K562 (cell line): ENCODE data around the gene ETHE1. TPM values are rescaled to one million over a fixed set of nuclear protein-coding genes. Genes with fewer than 3 reads are reported as not detected.
A peak's percentile ranks its signal among the peaks of the same experiment; 100 is the strongest.

Source experiments
- CXXC5 ChIP-seq: fragments of 250-450 bp; sonication (Bioruptor Pico); IDR thresholded peaks from 2 replicates; pipeline ENCODE4 v1.8.0; 2022; ENCODE audit warnings: inconsistent platforms, mild to moderate bottlenecking, moderate library complexity
- DMBX1 ChIP-seq: fragments of 250-450 bp; sonication (Bioruptor Pico); IDR thresholded peaks from 2 replicates; pipeline ENCODE4 v1.8.0; 2022; ENCODE audit warnings: inconsistent platforms, mild to moderate bottlenecking, moderate library complexity, borderline replicate concordance
- ETV1 ChIP-seq: fragments of 450-650 bp; conservative IDR thresholded peaks from 2 replicates; pipeline ENCODE4 v1.6.1; 2016; ENCODE audit warnings: missing genetic modification characterization, control low read depth, low read depth, missing compliant biosample characterization
- ETV6 ChIP-seq, 3 experiments: fragments of 150-350 bp in 1 of 3; sonication (generic) in 1 of 3; formaldehyde crosslinking in 1 of 3; IDR thresholded peaks; 2 replicates each; pipeline versions ENCODE4 v1.6.1 to v1.8.0; 2014 to 2022; ENCODE audit warnings: borderline replicate concordance in 2 of 3, low read depth in 2 of 3, antibody characterized with exemption in 1 of 3, low read length in 1 of 3, mild to moderate bottlenecking in 1 of 3, missing genetic modification reagents in 1 of 3
- HNRNPK ChIP-seq: fragments of 200-400 bp; formaldehyde crosslinking; IDR thresholded peaks from one replicate; pipeline ENCODE4 v1.6.1; 2018; ENCODE audit warnings: mild to moderate bottlenecking, low read depth, low read length; ENCODE audit not compliant: poor library complexity, severe bottlenecking
- HNRNPLL ChIP-seq: fragments of 200-400 bp; formaldehyde crosslinking; IDR thresholded peaks from 2 replicates; pipeline ENCODE4 v1.6.1; 2017; ENCODE audit warnings: low read length, low read depth, mild to moderate bottlenecking; ENCODE audit not compliant: poor library complexity, severe bottlenecking
- KDM5B ChIP-seq: fragments of 200-600 bp; sonication (generic); IDR thresholded peaks from 2 replicates; pipeline ENCODE4 v1.6.1; 2012; ENCODE audit warnings: low read depth, mild to moderate bottlenecking, moderate library complexity, low read length, control low read depth, inconsistent platforms; ENCODE audit not compliant: insufficient replicate concordance
- MAZ ChIP-seq, 2 experiments: fragments of 450-650 bp in 1 of 2; sonication (generic) in 1 of 2; formaldehyde crosslinking; IDR thresholded peaks in 1 of 2; conservative IDR thresholded peaks in 1 of 2; 2 replicates each; pipeline versions ENCODE4 v1.4.0 to v1.5.0; 2020; ENCODE audit warnings: mild to moderate bottlenecking in 1 of 2, missing genetic modification reagents in 1 of 2
- NRF1 ChIP-seq, 2 experiments: fragments of 450-650 bp; IDR thresholded peaks in 1 of 2; conservative IDR thresholded peaks in 1 of 2; 2 replicates each; pipeline ENCODE4 v1.6.1; 2014; ENCODE audit warnings: mild to moderate bottlenecking in 2 of 2
- POLR2A ChIP-seq: fragments of 450-650 bp; conservative IDR thresholded peaks from 2 replicates; pipeline ENCODE4 v1.6.1; 2016
- POLR2AphosphoS2 ChIP-seq: IDR thresholded peaks from 2 replicates; pipeline ENCODE4 v1.6.1; 2012; ENCODE audit warnings: low read length, improper control_type of control experiment
- POLR2AphosphoS5 ChIP-seq: IDR thresholded peaks from 2 replicates; pipeline ENCODE4 v1.6.1; 2011; ENCODE audit warnings: mild to moderate bottlenecking, low read depth, low read length, moderate library complexity; ENCODE audit not compliant: control insufficient read depth, insufficient read depth
- POLR2G ChIP-seq: fragments of 200-400 bp; formaldehyde crosslinking; IDR thresholded peaks from 2 replicates; pipeline ENCODE4 v1.6.1; 2017; ENCODE audit warnings: low read depth, mild to moderate bottlenecking, antibody characterized with exemption, low read length, moderate library complexity
- RFX1 ChIP-seq: fragments of 450-650 bp; IDR thresholded peaks from 2 replicates; pipeline ENCODE4 v1.6.1; 2016; ENCODE audit warnings: mild to moderate bottlenecking, moderate library complexity
- SAFB2 ChIP-seq: fragments of 200-400 bp; formaldehyde crosslinking; IDR thresholded peaks from 2 replicates; pipeline ENCODE4 v1.6.1; 2018; ENCODE audit warnings: borderline replicate concordance, low read length, low read depth, moderate library complexity; ENCODE audit not compliant: severe bottlenecking
- SIRT6 ChIP-seq: IDR thresholded peaks from one replicate; pipeline ENCODE4 v1.6.1; 2012; ENCODE audit warnings: low read depth, mild to moderate bottlenecking, control low read depth, inconsistent platforms, low read length, moderate library complexity
- SMAD4 ChIP-seq: fragments of 250-450 bp; sonication (Bioruptor Pico); conservative IDR thresholded peaks from 2 replicates; pipeline ENCODE4 v1.8.0; 2021; ENCODE audit warnings: inconsistent platforms, mild to moderate bottlenecking, moderate library complexity
- TAF1 ChIP-seq: IDR thresholded peaks from 2 replicates; pipeline ENCODE4 v1.6.1; 2011; ENCODE audit warnings: mild to moderate bottlenecking, low read length, moderate library complexity; ENCODE audit not compliant: insufficient read depth, control insufficient read depth, severe bottlenecking; ENCODE audit errors: extremely low read depth
- YY1 ChIP-seq, 3 experiments: IDR thresholded peaks; 2 replicates each; pipeline ENCODE4 v1.6.1; 2011; ENCODE audit warnings: low read length in 2 of 3, mild to moderate bottlenecking in 2 of 3, moderate library complexity in 2 of 3, borderline replicate concordance in 1 of 3, control low read depth in 1 of 3, low read depth in 1 of 3; ENCODE audit not compliant: insufficient read depth in 3 of 3, insufficient replicate concordance in 2 of 3, control insufficient read depth in 1 of 3, insufficient read length in 1 of 3; ENCODE audit errors: extremely low read depth in 1 of 3
- ZNF444 ChIP-seq: fragments of 250-450 bp; sonication (Bioruptor Pico); IDR thresholded peaks from 2 replicates; pipeline ENCODE4 v1.4.0; 2020; ENCODE audit warnings: mild to moderate bottlenecking, moderate library complexity
- ZNF561 ChIP-seq: fragments of 450-650 bp; formaldehyde crosslinking; conservative IDR thresholded peaks from 2 replicates; pipeline ENCODE4 v1.4.0; 2020; ENCODE audit warnings: mild to moderate bottlenecking, moderate library complexity
- polyA plus RNA-seq, 8 experiments: library from polyadenylated mRNA; depleted of rRNA in 4 of 8; stranded (reverse) in 5 of 8; unstranded in 3 of 8; fragments of >200 nt; fragmentation: Nextera tagmentation in 2 of 8; fragmentation: Illumina TruSeq in 1 of 8; extraction: Ambion mirVana in 2 of 8; extraction: Trizol in 1 of 8; gene quantifications; 2 replicates each; pipeline versions ENCODE4 v1.2.1 to v1.2.3, GENCODE V29; 2011 to 2014; ENCODE audit warnings: inconsistent platforms in 1 of 8, missing spikeins in 1 of 8
- total RNA-seq, 7 experiments: library from RNA; depleted of rRNA in 6 of 7; stranded (reverse); fragments of >200 nt in 6 of 7; fragmentation: Illumina TruSeq in 2 of 7; extraction: Trizol in 2 of 7; gene quantifications; 2 replicates each; pipeline versions ENCODE4 v1.2.1 to v1.2.3, GENCODE V29; 2011 to 2021; ENCODE audit warnings: low replicate concordance in 1 of 7
- TF ChIP-seq, protein P1 (sequence below), 3 experiments: fragments of 200-800 bp in 1 of 3; sonication (Bioruptor generic) in 1 of 3; sonication (generic) in 1 of 3; formaldehyde crosslinking in 1 of 3; IDR thresholded peaks; 2 replicates each; pipeline versions ENCODE4 v1.6.1 to v1.8.0; 2016 to 2022; ENCODE audit warnings: mild to moderate bottlenecking in 2 of 3, missing compliant biosample characterization in 2 of 3, missing genetic modification characterization in 2 of 3, missing genetic modification reagents in 1 of 3
- TF ChIP-seq, protein P2 (sequence below): sonication (generic); formaldehyde crosslinking; IDR thresholded peaks from 2 replicates; pipeline ENCODE4 v1.8.0; 2022; ENCODE audit warnings: missing genetic modification reagents, mild to moderate bottlenecking, moderate library complexity, borderline replicate concordance

Gene ETHE1
- total and polyA plus RNA-seq, 9 of the 15 experiments (the other 6 are each of a cell fraction or from before 2014, with no cell fraction given) = 2.9 to 21.0 (median 10.2) TPM

- TF ChIP-seq POLR2AphosphoS2 (no peak), POLR2AphosphoS5 (peak; percentile 52; the same call in 1 of the 2 replicates), POLR2G (peak; percentile 76), NRF1 (conservative IDR thresholded peaks at IDR 0.05 in 1 of 2, IDR thresholded peaks at IDR 0.05 in 1 of 2) (peak; percentile 99), HNRNPK (peak; percentile 51), SAFB2 (no peak), ZNF561 (no peak), RFX1 (peak; percentile 97), MAZ (CRISPR knock-in tag; conservative IDR thresholded peaks at IDR 0.05 in 1 of 2, IDR thresholded peaks at IDR 0.05 in 1 of 2) (peak; percentile 18 to 74; a peak in 3 of 4 replicates), DMBX1 (CRISPR knock-in tag) (0 out of 2 replicates have a peak, but pooled peaks have one; percentile 23), CXXC5 (CRISPR knock-in tag) (peak; percentile 48; the same call in 1 of the 2 replicates), YY1 (IDR thresholded peaks at IDR 0.05; ENCODE audit: borderline replicate concordance in 1 of 3, control insufficient read depth in 1 of 3, extremely low read depth in 1 of 3, insufficient read depth in 3 of 3, insufficient read length in 1 of 3, insufficient replicate concordance in 2 of 3, low read depth in 1 of 3, low read length in 2 of 3) (peak in 2 of 3 experiments; percentile 26 to 62), ETV1 (tag) (peak; percentile 14; the same call in 1 of the 2 replicates), SMAD4 (CRISPR knock-in tag) (peak; percentile 25; the same call in 1 of the 2 replicates), ZNF444 (CRISPR knock-in tag) (0 out of 2 replicates have a peak, but pooled peaks have one; percentile 54), TAF1 (peak; percentile 54), POLR2A (peak; percentile 74), HNRNPLL (peak; percentile 66), ETV6 (IDR thresholded peaks at IDR 0.05; ENCODE audit: borderline replicate concordance in 1 of 2, low read depth in 2 of 2, low read length in 1 of 2) (no peak), ETV6 (CRISPR knock-in tag; IDR thresholded peaks at IDR 0.05; ENCODE audit: borderline replicate concordance) (no peak), KDM5B (peak; percentile 80), SIRT6 (no peak)
- TF ChIP-seq, protein P1, sequence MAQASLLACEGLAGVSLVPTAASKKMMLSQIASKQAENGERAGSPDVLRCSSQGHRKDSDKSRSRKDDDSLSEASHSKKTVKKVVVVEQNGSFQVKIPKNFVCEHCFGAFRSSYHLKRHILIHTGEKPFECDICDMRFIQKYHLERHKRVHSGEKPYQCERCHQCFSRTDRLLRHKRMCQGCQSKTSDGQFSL (CRISPR knock-in tag; IDR thresholded peaks at IDR 0.05) = no peak
- TF ChIP-seq, protein P1 (tag; IDR thresholded peaks at IDR 0.05) = no peak
- TF ChIP-seq, protein P2, sequence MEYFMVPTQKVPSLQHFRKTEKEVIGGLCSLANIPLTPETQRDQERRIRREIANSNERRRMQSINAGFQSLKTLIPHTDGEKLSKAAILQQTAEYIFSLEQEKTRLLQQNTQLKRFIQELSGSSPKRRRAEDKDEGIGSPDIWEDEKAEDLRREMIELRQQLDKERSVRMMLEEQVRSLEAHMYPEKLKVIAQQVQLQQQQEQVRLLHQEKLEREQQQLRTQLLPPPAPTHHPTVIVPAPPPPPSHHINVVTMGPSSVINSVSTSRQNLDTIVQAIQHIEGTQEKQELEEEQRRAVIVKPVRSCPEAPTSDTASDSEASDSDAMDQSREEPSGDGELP (CRISPR knock-in tag) = peak; percentile 41; the same call in 1 of the 2 replicates
Observed at GRCh38 chr19:43575156-43575950, 48.4 kb upstream of the ETHE1 start, which contains the start of the genes PINLYP and XRCC1 (continued).
